GM12801 (cell line): ENCODE data around the gene IRF2.

Source experiments
- TF ChIP-seq, protein P1 (sequence below): IDR thresholded peaks from one replicate; pipeline ENCODE4 v1.5.1; 2011; ENCODE audit warnings: control low read depth; ENCODE audit not compliant: insufficient read length; ENCODE audit errors: extremely low read depth

The IRF2 gene

DNA sequence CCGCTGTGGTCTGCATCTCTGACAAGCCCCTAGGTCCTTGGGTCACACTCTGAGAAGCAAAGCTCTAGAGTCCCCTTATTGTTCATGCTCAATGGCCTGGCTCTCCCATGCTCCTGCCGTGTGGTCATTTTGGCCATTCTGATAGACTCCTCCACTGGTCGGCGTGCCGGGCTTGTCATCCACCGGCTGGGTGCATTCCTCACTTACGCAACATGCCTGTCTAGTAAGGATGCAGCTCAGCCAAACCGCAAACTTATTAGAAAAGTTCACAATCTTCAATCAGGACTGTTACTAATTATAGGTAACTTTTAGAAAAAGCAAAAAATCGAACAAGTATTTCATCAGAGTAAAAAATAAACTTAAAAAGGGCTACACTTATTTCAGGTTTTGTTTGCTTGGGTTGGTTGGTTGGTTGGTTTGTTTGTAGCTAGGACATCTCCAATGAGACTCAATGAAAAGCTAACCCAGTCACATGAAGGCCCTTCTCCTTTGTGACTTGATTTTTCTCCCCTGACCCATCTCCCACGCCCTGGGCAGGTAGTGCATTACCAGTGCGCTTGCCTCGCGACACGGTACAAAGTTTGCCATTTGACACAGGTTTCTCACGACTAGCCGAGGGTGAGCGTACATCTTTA is 41.0 kb downstream of the IRF2 start:
- TF ChIP-seq, protein P1, sequence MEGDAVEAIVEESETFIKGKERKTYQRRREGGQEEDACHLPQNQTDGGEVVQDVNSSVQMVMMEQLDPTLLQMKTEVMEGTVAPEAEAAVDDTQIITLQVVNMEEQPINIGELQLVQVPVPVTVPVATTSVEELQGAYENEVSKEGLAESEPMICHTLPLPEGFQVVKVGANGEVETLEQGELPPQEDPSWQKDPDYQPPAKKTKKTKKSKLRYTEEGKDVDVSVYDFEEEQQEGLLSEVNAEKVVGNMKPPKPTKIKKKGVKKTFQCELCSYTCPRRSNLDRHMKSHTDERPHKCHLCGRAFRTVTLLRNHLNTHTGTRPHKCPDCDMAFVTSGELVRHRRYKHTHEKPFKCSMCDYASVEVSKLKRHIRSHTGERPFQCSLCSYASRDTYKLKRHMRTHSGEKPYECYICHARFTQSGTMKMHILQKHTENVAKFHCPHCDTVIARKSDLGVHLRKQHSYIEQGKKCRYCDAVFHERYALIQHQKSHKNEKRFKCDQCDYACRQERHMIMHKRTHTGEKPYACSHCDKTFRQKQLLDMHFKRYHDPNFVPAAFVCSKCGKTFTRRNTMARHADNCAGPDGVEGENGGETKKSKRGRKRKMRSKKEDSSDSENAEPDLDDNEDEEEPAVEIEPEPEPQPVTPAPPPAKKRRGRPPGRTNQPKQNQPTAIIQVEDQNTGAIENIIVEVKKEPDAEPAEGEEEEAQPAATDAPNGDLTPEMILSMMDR: no peak

DNA sequence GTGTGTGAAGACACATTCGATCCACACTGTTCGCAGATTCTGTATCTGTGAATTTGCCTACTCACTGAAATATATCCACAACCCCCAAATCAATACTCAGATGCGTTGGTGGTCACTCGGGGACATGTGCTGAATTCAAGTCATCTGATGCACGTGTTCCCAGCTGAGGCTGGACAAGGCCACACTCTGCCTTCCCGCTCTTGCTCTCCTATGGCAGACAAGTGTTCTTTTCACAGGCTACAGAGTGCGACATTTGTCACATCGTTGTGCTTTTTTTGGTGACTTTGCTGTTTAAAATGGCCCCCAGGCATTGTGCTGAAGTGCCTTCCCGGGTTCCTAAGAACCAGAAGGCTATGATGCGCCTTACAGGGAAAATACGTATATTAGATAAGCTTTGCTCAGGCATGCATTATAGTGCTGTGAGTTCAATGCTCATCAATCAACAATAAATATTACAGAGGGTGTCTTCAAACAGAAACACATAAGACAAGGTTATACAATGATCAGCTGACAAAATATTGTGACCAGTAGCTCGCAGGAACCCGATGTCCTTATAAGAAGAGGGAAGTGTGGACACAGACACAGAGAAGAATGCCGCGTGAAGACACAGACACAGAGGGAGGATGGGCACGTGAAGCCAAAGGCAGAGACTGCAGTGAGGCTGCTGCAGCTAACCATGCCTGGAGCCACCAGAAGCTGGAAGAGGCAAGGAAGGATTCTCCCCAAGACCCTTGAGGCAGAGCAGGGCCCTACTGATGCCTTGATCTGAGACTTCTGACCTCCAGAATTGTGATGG is 42.0 kb downstream of the IRF2 start:
- TF ChIP-seq, protein P1: no peak

GRCh38 chr4:184430163-184430562 is 44.2 kb downstream of the IRF2 start:
- TF ChIP-seq, protein P1: no peak

DNA sequence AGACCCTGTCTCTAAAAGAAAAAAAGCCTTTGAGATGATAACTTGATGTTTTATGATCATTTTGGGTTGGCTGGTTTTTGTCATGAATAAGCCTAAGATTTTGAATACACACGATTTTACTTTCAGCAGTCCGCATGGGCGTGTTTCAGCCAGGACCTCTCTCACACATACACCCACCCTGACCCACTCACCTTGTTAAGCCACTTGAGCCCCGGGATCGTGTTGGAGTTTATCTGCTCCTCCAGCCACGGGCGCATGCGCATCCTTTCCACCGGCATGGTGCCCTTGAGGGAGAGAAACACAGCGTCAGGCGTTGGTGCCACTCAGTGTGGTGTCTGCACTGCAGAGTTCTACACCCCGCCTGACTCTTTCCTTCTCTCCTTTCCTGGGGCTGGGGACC is 45.6 kb downstream of the IRF2 start:
- TF ChIP-seq, protein P1: no peak

DNA sequence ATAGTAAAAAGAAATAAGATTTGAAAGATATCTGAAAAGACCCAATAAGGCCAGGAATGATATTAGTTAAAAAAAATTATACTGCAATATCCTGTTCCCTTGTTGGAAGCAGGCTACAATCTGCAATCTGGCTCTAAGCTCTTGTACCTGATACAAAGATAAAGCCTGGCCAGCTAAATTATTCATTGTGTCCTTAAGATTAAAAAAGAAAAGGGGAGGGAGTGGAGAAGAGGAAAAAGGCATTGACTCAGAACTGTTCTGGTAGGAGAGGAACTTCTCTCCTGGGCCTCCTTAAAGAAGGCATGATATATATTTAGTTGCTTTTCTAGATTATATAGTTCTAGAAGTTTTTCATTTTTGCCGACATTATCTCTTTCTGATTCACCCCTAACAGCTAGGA is 46.7 kb downstream of the IRF2 start:
- TF ChIP-seq, protein P1: no peak

- TF ChIP-seq, protein P1: no peak
These were observed 47.3 kb downstream of the IRF2 start for GRCh38 chr4:184427093-184427492.

GRCh38 chr4:184424993-184425758 is 49.2 kb downstream of the IRF2 start:
- TF ChIP-seq, protein P1: no peak
